NCI-H774 (cell line): ENCODE results near the gene CEP164.
A peak's percentile ranks its signal among the peaks of the same experiment; 100 is the strongest.

Experiments
- DNase-seq: peaks from one replicate; lab custom pipeline; 2025; lab: John Stamatoyannopoulos, UW

The CEP164 gene

GRCh38 chr11:117327567-117328374 is at the start of gene CEP164:
CEP164 (plus strand) TSS chr11:117327854; CDS start chr11:117338587, 10,733 bp downstream.
- DNase-seq: peak; percentile 96

- DNase-seq: no peak
Measured at GRCh38 chr11:117278347-117278746, 49.3 kb upstream of the CEP164 start.

- no peak for DNase-seq
Measured at GRCh38 chr11:117279711-117280376, 47.8 kb upstream of the CEP164 start.

GRCh38 chr11:117281159-117281558 is 46.5 kb upstream of the CEP164 start:
- DNase-seq: no peak

DNA sequence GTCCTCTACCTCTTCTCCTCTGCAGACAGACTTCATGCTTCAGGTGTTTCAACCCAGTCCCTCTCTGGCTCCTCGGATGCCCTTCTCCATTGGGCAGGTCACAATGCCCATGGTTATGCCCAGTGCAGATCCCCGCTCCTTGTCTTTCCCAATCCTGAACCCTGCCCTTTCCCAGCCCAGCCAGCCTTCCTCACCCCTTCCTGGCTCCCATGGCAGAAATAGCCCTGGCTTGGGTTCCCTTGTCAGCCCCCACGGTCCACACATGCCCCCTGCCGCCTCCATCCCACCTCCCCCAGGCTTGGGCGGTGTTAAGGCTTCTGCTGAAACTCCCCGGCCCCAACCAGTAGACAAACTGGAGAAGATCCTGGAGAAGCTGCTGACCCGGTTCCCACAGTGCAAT is 45.8 kb upstream of the CEP164 start:
- no peak for DNase-seq

GRCh38 chr11:117282956-117283355 is 44.7 kb upstream of the CEP164 start:
- no peak for DNase-seq

DNA sequence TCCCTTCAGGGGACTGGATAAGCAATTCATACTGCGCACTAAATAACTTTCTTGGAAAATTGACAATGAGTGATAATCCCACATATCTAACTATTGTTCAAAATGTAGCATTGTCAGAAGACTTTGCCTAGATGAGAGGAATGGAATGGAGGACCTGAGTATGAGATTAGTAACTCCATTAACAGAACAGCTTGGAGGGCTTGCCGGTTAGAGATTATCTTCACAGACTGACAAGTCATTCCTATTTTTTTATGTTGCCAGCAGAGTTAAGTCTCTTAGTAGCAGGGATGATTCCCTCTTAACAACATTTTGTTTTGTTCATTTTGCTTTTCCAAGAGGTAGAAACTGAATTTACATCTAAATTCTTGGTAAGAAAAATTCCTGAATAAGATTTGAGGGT is 43.6 kb upstream of the CEP164 start:
- no peak for DNase-seq

GRCh38 chr11:117286588-117286987 is 41.1 kb upstream of the CEP164 start:
- DNase-seq: no peak

DNA sequence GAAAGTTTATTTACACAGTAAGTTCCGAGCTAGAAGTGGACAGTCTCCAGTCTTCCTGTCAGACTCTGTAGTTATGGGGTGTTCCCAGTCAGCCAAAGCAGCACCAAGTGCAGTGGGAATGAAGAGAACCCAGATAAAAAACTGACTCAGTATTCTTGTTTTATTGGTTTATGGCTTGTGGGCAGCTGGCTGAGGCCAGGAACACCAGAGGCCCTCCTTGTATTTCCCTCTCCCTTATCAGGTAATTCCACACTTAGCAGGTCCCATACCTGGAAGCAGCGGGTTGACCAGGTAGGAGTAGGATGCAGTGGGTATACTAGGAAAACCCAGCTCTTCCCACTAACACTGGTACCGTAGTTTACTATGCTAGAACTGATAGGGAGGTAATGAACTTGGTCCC is 40.0 kb upstream of the CEP164 start:
- no peak for DNase-seq

- DNase-seq: no peak
Measured at GRCh38 chr11:117289795-117290194, 37.9 kb upstream of the CEP164 start.

DNA sequence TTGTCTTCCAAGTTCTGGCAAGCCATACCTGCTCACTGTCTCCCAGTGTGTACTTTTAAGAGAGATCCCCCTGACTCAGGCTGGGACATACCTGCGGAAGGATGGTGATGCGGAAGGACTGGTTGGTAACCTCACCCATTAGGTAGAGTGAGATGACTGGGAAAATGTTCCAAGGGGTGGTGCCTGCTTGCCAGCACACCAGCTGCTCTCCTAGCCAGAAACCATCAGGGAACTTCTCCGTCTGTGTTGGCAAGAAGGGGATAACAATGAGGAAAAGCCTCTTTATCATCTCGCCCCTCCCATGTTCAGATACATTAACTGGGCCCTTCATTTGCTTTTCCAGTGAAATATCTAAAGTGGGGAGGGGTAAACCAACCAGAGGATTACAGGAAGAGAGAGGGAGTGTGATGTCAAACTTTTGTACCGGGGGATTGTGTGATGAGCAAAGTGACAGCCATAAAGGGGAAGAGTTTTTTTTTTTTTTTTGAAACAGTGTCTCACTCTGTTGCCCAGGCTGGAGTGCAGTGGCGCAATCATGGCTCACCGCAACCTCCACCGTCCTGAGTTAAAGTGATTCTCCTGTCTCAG is 36.8 kb upstream of the CEP164 start, which contains the start of gene BACE1-AS:
Gene BACE1-AS (plus strand): TSS at position 538 of the 588 bp plus-strand sequence.
- no peak for DNase-seq

GRCh38 chr11:117292616-117293015 is 35.0 kb upstream of the CEP164 start:
- DNase-seq: no peak

DNA sequence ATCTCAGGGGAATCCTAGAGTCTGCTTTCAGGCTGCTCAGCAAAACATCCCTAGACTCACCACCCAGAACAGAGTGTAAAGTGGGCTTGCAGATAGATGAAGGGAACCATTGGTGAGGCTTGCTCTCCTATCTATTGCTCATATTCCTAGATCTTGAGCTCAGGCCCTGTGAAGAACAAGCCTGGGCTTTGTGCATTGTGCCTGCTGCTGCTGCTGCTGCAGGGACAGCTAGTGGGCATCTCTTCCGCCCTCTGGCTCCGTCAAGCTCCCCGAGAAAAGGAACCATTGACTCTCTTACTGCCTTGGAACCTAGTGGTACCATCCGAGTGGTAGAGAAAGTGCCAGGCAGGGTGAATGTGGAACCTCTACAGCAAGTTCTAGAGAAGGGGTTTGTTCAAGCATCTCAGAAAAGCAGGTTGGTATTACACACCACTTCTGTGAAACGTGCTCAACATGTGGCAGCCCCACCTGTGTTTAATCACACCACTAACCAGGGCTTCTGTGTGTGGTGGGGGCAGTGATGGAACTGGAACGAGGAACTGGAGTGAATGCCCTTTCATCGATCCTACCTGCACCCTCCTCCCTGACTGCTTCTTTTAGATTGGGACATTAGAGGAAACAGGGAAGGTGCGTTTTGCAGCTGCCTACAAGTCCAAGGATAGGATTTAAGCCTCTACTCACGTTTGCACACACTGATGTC is 32.1 kb upstream of the CEP164 start:
- DNase-seq: no peak

DNA sequence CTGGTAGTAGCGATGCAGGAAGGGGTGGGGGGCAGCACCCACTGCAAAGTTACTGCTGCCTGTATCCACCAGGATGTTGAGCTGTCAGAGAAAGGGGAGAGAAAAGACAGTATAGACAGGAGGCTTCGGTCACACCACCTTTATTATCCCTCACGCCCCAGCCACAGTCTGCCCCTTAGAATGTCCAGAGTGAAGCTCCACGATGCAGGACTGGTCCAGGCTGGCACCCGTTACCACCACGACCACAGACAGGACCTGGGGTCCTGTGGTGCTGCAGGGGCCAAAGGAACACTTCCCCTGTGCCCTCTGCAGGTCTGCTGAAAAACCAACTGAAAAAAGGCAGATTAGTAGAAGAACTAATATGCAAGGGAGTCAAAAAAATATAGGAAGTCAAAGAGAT is 30.8 kb upstream of the CEP164 start:
- DNase-seq: no peak

GRCh38 chr11:117298195-117298594 is 29.5 kb upstream of the CEP164 start:
- DNase-seq: no peak

DNA sequence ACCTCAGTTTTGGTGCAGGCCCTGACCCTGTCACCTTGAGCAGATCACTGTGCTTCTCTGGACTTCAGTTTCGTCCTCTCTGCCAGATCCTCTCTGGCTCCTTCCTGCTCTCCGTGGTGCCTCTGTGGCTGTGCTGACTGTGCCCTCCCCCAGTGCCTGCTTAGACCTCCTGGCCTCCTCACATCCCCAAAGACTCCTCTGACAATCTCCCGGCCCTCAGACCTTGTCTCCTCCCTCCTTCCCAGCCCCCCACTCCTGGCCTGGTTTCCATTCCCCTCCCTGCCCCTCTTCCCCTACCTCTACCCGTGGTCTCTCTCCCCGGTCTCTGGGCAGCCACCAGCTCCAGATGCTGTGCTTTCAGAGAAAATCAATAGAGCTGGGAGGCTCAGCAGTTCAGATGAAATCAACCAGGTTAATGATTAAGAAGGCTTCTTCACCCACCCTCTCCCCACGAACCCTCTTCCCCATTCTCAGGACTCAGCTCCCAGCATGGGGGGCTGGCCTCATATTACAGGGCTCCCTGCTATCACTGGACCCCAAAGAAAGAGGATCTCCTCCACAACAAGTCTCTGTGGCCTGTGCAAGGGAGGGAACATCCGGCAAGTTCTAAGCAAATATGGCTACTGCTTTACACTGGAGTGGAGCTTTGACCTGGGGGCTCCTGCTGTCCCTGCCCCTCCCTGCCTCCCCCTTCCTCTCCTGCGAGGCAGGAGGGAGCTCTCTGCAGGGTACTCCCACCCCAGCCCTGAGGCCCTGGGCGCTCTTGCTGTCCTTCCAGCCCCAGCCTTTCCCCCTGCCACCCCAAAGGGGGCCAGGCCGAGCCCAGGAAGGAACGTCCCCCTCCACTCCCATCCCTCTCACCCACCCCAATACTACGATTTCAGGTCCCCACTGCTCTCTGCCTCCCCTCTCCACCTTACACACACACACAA is 28.0 kb upstream of the CEP164 start:
- DNase-seq: no peak

DNA sequence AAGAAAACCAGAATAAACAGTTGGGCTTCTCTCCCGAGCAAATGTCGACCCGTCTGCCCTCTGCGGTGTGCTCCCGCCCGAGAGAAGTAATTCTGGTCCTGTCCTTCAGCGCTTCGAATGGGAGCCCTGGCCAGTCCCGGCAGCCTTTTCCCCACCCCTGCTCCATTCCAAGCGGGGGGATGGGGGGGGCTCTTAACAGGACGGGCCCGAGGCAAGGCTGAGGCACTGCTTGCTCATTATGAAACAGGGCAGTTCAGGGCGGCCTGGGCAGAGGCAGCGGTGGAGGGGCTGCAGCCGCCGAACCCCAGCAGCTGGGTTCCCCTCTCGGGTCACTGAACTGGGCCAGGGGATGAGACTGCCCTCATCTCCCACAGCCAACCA is 27.4 kb upstream of the CEP164 start:
- no peak for DNase-seq

- DNase-seq: no peak
Measured at GRCh38 chr11:117300773-117301172, 26.9 kb upstream of the CEP164 start.

- DNase-seq: no peak
Measured at GRCh38 chr11:117302228-117302627, 25.4 kb upstream of the CEP164 start.

DNA sequence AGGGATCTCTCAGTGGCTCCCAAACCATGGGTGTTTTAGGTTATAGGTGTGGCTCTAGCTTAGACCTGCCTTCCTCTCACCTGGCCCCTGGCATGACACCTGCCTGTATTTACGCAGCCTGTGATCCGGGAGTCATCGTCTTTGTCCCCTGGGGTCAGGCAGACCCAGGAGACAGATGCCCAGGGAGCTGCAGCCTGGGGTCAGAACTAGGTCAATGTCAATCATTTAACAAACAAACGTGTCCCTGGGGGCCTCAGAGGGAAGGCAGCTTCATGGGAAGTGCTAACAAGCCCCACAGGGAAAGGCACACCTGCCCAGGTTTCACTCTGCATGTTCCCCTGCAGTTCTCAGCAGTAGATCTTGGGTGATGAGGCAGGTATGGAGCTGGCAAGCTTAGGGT is 24.6 kb upstream of the CEP164 start:
- DNase-seq: peak; percentile 37

- no peak for DNase-seq
Measured at GRCh38 chr11:117303646-117304315, 23.9 kb upstream of the CEP164 start.
